Natural killer cell treated with Interleukin-12 subunit alpha and Interleukin-12 subunit beta and Interleukin-15 and Interleukin-18, amount 100 ng/mL, for 72 hours (primary cell): ENCODE data around the gene WDR72. TPM values are rescaled to one million over a fixed set of nuclear protein-coding genes. Genes with fewer than 3 reads are reported as not detected.

Experiments
- ATAC-seq, 2 donors: fragments of 150-1000 bp; cut with Tn5 transposase in 1 of 2; sonication (Bioruptor Pico), chemical (Tn5 transposase) in 1 of 2; 2 replicates each; pipeline ENCODE4 v1.10.0; 2021
- DNase-seq: peaks from one replicate; pipeline ENCODE4 v3.0.0; 2022; ENCODE audit warnings: low spot score
- H3K27ac Mint-ChIP-seq, 2 donors: 1 replicate in 1 of 2; 2 replicates in 1 of 2; pipeline ENCODE4 v1.8.0; 2022; ENCODE audit warnings: mixed read lengths in 2 of 2, mild to moderate bottlenecking in 1 of 2, moderate library complexity in 1 of 2
- H3K27me3 Mint-ChIP-seq, 2 donors: 1 replicate in 1 of 2; 2 replicates in 1 of 2; pipeline ENCODE4 v1.8.0; 2022; ENCODE audit warnings: mixed read lengths in 2 of 2
- H3K36me3 Mint-ChIP-seq: one replicate; pipeline ENCODE4 v1.8.0; 2022; ENCODE audit warnings: mixed read lengths
- H3K4me1 Mint-ChIP-seq, 2 donors: 1 replicate in 1 of 2; 2 replicates in 1 of 2; pipeline ENCODE4 v1.8.0; 2022; ENCODE audit warnings: low read depth in 2 of 2, mixed read lengths in 2 of 2, mild to moderate bottlenecking in 1 of 2
- H3K4me3 Mint-ChIP-seq: one replicate; pipeline ENCODE4 v1.8.0; 2022; ENCODE audit warnings: mixed read lengths
- H3K9me3 Mint-ChIP-seq: 2 replicates; pipeline ENCODE4 v1.8.0; 2022; ENCODE audit warnings: mixed read lengths
- total RNA-seq, 2 donors: library from RNA; stranded (reverse); gene quantifications; one replicate each; pipeline ENCODE4 v1.2.3, GENCODE V29; 2022

The WDR72 gene
- total RNA-seq, 2 donors from 2014 or later, result not detected

DNA sequence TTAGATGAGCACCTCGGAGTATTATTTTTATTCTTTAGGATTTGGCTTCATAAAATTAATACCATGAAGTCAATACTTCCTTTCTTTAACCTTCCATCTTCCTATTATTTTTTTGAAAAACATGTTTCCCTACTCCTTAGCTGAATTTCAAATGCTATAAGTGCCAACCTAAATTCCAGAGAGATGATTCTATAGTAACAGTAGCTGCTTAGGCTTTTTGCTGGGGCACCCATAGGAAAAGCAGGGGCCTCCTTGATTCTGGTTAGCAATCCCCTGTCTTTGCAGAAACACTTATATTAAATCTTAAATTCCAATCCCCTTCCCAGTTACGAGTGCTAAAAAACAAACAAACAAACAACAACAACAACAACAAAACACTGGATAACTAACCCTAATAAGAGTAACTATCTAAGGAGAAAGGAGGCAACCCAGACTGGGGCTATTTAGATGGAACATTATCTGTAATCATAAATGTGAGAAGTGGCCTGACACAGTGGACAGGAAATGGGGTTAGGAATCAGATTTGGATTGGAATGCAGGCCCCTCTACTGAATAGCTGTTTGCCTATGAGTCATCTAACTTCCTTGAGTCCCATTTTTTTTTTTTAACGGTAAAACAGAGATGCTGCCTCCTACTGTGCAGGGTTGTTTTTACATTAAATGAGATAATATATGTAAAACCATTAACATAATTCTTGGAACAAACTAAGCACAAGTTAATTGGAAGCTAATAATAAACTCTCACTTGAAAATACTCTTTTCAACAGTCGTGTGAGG is 148.1 kb downstream of the WDR72 start:
- no peaks in the 10 kb centered on the region for H3K4me1 Mint-ChIP-seq
- H3K4me3 Mint-ChIP-seq, result no peak overlapping the region
- H3K27ac Mint-ChIP-seq, result no peak overlapping the region

DNA sequence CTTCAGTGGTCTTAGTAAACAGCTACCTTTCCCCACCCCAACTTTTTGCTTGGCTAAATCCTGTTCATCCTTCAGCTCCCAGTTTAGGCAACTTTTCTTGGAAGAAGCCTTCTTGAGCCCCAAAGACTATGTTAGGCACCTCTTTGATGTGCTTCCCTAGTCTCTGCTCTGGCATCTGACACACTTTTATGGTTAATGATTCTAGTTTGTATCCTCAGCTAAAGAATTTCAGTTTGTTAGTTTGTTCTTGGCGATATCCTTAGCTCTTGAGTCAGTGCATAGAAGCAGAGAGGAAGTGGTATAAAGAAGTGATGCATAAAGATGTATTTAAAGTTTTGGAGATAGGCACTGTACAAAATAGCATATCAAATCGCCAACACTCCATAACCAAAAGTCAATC is 168.4 kb downstream of the WDR72 start:
- peaks cover 4% of the 10 kb centered on the region for H3K9me3 Mint-ChIP-seq
- H3K27me3 Mint-ChIP-seq, result no peaks in the 10 kb centered on the region
- ATAC-seq, result no peak
- H3K36me3 Mint-ChIP-seq, result no peaks in the 10 kb centered on the region
- H3K4me1 Mint-ChIP-seq, result no peaks in the 10 kb centered on the region
- DNase-seq, result no peak
- no peak overlapping the region for H3K4me3 Mint-ChIP-seq
- H3K27ac Mint-ChIP-seq, result no peak overlapping the region

More for the DNA sequence above, 148.1 kb downstream of the WDR72 start:
- Mint-ChIP-seq H3K27me3 (no peaks in the 10 kb centered on the region), H3K36me3 (no peaks in the 10 kb centered on the region), H3K9me3 (peaks cover 3% of the 10 kb centered on the region)
- ATAC-seq, result no peak
- no peak for DNase-seq

DNA sequence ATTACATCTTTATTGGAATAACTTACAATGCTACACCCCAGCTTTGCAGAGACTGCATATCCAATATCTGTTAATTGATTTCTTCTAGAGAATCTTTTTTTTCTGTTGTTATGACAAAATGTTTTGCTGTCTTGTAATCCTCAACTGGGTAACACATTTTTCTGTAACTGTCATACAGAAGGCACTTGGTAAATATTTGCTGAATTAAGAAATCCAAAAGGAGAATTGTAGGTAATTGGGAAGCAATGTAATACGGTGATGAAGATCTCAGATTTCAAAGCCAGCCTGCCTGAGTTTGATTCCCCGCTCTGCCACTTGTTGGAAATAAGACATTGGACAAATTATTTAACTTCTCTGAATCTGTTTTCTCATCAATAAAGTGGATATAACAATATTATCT is 169.1 kb downstream of the WDR72 start:
- Mint-ChIP-seq H3K27ac (no peak overlapping the region), H3K36me3 (no peaks in the 10 kb centered on the region), H3K4me1 (no peaks in the 10 kb centered on the region), H3K4me3 (no peak overlapping the region), H3K9me3 (peaks cover 4% of the 10 kb centered on the region), H3K27me3 (no peaks in the 10 kb centered on the region)
- ATAC-seq, result no peak
- DNase-seq, result no peak

DNA sequence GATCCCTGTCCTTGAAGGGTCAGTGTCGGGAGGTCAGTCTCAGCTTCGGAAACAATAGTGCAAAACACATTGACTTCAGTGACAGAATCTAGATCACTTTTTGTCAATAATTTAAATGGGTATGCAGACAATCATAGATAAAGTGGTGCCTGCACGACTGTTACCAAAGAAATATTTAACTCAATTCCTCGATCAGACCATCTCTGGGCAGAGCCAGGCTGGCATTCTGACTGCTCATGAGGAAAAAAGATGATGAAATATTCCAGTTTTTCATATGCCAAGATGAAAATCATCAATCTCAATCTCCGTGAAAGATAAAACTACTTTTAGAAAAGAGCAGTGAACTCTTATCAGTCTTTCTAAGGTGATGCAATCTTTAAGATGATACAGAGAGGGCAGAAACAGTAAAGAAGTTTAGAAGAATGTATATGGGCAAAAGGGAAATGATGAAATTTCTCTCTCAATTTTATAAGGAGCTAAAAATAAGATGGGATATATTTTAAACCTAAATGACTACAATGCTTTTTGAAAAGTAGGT is 169.9 kb downstream of the WDR72 start:
- H3K27ac Mint-ChIP-seq, result no peak overlapping the region
- peaks cover 6% of the 10 kb centered on the region for H3K9me3 Mint-ChIP-seq
- H3K36me3 Mint-ChIP-seq, result no peaks in the 10 kb centered on the region
- no peaks in the 10 kb centered on the region for H3K4me1 Mint-ChIP-seq
- ATAC-seq (no peak), DNase-seq (no peak)
- no peaks in the 10 kb centered on the region for H3K27me3 Mint-ChIP-seq
- no peak overlapping the region for H3K4me3 Mint-ChIP-seq

DNA sequence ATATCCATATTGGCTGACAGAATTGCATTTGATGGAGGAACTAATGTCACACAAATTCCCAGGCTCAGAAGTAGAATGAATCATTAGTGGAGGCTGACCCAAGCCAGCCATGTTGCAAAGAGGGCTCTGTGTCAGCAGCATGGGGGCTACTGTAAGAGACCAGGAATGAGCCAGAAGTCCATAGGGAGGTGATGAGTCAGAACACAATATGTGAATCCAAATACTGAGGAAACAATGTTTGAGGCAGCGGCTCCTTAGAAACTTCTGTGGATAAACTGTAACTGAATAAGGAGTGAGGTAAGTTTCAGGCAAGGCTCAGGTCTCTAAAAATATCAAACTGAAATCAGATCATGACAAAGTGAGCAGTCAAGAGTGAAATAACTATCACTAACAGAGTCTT is 170.7 kb downstream of the WDR72 start:
- Mint-ChIP-seq H3K4me1 (no peaks in the 10 kb centered on the region), H3K27me3 (no peaks in the 10 kb centered on the region), H3K27ac (no peak overlapping the region), H3K4me3 (no peak overlapping the region), H3K9me3 (peaks cover 7% of the 10 kb centered on the region), H3K36me3 (no peaks in the 10 kb centered on the region)
- DNase-seq, result no peak
- ATAC-seq, result no peak

DNA sequence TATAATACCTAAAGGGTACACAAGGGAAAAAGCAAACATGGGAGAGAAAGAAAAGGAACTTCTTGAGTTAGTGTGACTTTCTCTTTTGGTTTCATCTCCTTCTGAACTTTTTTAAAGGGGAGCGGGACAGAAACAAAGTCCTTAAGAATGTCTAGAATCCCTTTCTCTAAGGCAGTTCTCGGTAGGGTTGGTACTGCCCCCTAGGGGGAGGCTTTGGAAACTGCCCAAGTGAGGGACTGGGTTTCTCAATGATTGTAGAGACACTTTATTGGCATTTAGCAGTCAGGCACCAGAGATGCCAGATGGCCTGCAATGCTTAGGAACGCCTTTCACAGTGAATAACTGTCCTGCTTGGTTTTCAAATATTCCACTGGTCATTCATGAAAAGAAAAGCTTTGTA is 172.7 kb downstream of the WDR72 start:
- no peaks in the 10 kb centered on the region for H3K36me3 Mint-ChIP-seq
- H3K4me3 Mint-ChIP-seq, result no peak overlapping the region
- H3K4me1 Mint-ChIP-seq, result no peaks in the 10 kb centered on the region
- peaks cover 3% of the 10 kb centered on the region for H3K9me3 Mint-ChIP-seq
- H3K27ac Mint-ChIP-seq, result no peak overlapping the region
- ATAC-seq (no peak), DNase-seq (no peak)
- H3K27me3 Mint-ChIP-seq, result no peaks in the 10 kb centered on the region

DNA sequence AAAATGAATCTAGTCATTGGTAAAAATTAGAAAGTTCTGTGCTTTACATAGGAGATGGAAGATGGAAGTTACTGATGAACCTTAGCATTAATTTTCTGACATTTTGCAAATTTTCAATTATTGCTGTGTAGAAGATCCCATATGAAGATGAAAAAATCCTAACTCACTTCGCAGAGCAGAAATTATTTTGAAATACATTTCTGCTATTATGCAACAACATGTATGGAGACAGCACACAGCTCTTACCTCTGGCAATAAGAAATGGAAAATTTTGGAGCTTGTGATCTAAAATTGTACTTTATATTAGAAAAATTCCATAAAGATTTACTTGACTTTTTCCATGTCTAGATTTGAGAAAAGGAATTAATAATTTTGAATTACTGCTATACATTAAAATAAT is 177.9 kb downstream of the WDR72 start:
- peaks cover 3% of the 10 kb centered on the region for H3K9me3 Mint-ChIP-seq
- H3K27ac Mint-ChIP-seq, result no peak overlapping the region
- ATAC-seq (no peak), DNase-seq (no peak)
- no peaks in the 10 kb centered on the region for H3K4me1 Mint-ChIP-seq
- H3K4me3 Mint-ChIP-seq, result no peak overlapping the region
- H3K36me3 Mint-ChIP-seq, result no peaks in the 10 kb centered on the region
- H3K27me3 Mint-ChIP-seq, result no peaks in the 10 kb centered on the region

DNA sequence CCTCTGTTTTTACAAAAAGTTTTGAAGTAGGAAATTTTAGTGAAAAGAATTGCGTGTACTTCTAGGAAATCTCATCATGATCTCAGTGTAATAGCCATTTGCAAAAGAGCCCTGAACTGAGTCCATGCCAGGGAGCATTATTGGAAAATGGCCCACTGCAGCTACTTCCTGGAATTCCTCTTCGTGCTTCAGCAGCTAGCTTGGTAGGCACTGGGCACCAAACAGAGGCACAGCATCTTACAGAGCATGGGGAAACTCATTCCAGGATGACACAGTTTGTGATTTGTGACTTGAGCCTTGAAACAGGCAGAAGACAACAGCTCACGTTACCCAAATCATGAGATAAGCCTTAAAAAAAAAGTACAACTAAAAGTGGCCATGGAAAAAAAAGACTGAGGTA is 179.1 kb downstream of the WDR72 start:
- H3K27me3 Mint-ChIP-seq, result no peaks in the 10 kb centered on the region

DNA sequence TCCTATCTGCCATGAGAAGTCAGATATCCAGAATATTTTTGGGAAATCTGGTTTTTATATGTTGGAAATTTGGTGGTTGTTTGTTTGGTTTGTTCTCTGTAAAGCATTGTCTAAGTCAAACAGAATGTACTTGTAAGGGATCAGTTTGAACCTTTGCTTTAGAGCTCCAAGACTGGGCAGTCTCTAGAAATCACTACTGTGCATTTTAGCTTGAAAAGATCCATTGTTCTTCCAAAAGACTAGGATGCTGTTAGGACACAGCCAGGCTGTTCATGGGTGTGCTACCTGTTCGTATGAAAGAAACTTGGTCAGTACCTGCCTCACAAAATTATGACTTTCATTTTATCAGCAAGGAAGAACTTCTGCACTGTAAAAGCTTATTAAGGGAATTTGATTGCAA is 182.6 kb downstream of the WDR72 start:
- DNase-seq, result no peak
- H3K9me3 Mint-ChIP-seq, result no peaks in the 10 kb centered on the region
- no peak overlapping the region for H3K27ac Mint-ChIP-seq
- no peaks in the 10 kb centered on the region for H3K36me3 Mint-ChIP-seq
- no peaks in the 10 kb centered on the region for H3K4me1 Mint-ChIP-seq
- ATAC-seq, result no peak
- H3K4me3 Mint-ChIP-seq, result no peak overlapping the region
- H3K27me3 Mint-ChIP-seq, result no peaks in the 10 kb centered on the region

More for the DNA sequence above, 179.1 kb downstream of the WDR72 start:
- Mint-ChIP-seq H3K4me1 (no peaks in the 10 kb centered on the region), H3K4me3 (no peak overlapping the region), H3K9me3 (peaks cover 3% of the 10 kb centered on the region), H3K36me3 (no peaks in the 10 kb centered on the region), H3K27ac (no peak overlapping the region)
- ATAC-seq (no peak), DNase-seq (no peak)

DNA sequence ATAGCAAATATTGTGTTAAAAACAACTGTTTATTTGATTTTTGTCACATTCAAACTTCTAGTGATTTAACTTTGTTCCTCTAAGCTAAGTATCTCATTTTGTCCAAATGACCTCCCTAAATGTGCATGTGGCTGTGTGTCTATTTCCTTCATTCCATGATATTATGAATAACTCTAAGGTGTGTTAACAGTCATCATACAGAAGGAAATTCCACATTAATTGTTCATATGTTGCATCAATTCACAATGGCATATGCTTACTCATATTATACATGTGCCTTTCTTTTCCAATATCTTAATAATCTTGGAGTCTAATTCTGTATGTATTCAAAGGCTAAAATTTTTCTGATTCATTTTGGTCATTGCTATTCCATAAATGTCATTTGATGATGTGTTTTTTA is 186.4 kb downstream of the WDR72 start:
- Mint-ChIP-seq H3K9me3 (peaks cover 3% of the 10 kb centered on the region), H3K4me1 (no peaks in the 10 kb centered on the region), H3K27me3 (no peaks in the 10 kb centered on the region), H3K36me3 (no peaks in the 10 kb centered on the region), H3K4me3 (no peak overlapping the region), H3K27ac (no peak overlapping the region)
- DNase-seq, result no peak
- no peak for ATAC-seq

DNA sequence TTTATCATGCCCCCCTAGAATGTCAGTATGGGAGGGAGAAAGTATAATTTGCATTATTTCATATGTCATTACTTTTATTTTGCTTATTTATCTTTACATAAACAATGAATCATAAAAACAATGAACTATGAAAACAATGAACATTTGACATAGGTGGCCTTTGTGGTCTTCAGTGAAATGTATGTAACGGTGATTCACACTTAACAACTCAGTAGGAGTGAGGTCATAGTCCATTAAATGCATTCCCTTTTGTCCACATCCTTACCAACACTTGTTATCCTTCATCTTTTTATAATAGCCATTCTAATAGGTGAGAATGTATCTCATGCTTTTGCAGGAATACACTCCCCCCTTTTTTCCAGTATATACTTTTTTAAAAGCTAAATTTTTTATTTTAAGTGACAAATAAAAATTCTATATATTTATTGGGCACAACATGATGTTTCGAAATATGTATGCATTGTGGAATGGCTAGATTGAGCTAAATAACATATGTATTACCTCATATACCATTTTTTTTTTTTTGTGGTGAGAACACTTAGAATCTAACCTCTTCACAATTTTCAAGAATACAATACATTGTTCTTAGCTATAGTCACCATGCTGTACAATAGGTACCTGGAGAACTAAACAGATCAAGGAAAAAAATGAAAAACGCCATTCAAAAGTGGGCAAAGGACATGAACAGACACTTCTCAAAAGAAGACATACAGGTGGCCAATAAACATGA is 189.5 kb downstream of the WDR72 start:
- ATAC-seq, result no peak
- Mint-ChIP-seq H3K4me1 (no peaks in the 10 kb centered on the region), H3K9me3 (peaks cover 8% of the 10 kb centered on the region), H3K27ac (no peak overlapping the region), H3K36me3 (no peaks in the 10 kb centered on the region), H3K4me3 (no peak overlapping the region), H3K27me3 (peaks cover 0 to 3% of the 10 kb centered on the region in 2 donors)
- no peak for DNase-seq

DNA sequence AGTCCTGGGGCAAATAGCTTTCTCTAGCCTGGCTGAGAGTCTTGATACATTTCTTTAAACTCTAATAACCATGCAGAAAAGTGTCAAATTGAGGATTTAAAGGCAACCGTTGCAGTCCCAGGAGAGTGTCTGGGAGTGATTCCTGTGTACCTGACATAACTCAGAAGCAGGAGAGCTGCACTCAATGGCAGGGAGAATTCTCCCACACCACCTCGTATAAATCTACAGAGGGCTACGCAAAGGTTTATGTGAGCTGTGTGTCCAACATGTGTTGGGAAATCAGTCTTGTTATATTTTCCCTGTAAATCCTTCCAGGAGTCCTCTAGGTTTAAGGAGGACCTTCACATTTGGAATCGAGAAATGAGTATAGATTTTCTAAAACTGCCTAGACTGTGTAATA is 192.6 kb downstream of the WDR72 start:
- H3K27ac Mint-ChIP-seq, result no peak overlapping the region
- H3K4me3 Mint-ChIP-seq, result no peak overlapping the region
- H3K36me3 Mint-ChIP-seq, result no peaks in the 10 kb centered on the region

DNA sequence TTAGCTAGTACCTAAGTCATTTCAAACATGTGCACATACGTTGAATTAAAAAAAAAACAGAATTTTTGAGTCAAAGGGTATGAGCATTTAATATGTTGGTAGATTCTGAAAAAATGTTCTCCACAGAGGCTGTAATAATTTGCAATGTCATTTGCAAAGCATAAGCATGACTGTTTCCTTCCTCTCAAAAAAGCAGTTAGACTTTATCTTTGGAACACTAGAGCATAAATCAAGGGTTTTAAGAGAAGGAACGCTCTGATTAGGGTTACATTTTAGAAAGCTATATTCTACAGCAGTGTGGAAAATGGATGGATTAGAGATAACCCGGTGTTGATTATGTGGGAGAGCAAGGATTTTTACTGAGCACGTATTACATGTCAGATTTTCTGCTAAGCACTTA is 193.7 kb downstream of the WDR72 start:
- Mint-ChIP-seq H3K27me3 (peaks cover 0 to 3% of the 10 kb centered on the region in 2 donors), H3K36me3 (no peaks in the 10 kb centered on the region), H3K4me3 (no peak overlapping the region), H3K9me3 (peaks cover 8% of the 10 kb centered on the region), H3K4me1 (no peaks in the 10 kb centered on the region), H3K27ac (no peak overlapping the region)
- ATAC-seq, result no peak
- DNase-seq, result no peak

More for the DNA sequence above, 192.6 kb downstream of the WDR72 start:
- Mint-ChIP-seq H3K27me3 (peaks cover 0 to 3% of the 10 kb centered on the region in 2 donors), H3K4me1 (no peaks in the 10 kb centered on the region), H3K9me3 (peaks cover 8% of the 10 kb centered on the region)
- no peak for ATAC-seq
- DNase-seq, result no peak

DNA sequence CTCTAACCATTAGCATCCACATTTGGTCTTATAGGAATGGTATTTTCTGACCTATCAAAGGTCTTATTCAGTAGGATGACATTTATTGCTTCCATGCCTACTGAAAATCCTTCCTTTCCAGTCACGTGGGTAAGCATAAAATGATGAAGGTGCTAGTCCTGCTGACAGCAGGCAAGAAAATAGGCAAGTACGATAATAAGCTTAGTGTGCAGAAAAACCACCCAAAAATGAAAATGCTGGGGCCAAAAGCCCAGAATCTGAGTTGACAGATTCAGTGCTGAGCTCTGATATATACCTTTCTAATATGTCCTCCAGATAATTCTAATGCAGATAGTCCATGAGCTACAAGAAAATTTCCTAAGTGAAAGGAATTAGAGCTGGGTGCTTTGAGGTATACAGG is 194.8 kb downstream of the WDR72 start:
- no peak overlapping the region for H3K27ac Mint-ChIP-seq
- peaks cover 0 to 3% of the 10 kb centered on the region in 2 donors for H3K27me3 Mint-ChIP-seq
- H3K4me3 Mint-ChIP-seq, result no peak overlapping the region
- ATAC-seq (no peak), DNase-seq (no peak)
- H3K36me3 Mint-ChIP-seq, result no peaks in the 10 kb centered on the region
- no peaks in the 10 kb centered on the region for H3K4me1 Mint-ChIP-seq
- peaks cover 8% of the 10 kb centered on the region for H3K9me3 Mint-ChIP-seq
